Measurements from ENCODE around the gene SASH3. TPM values are rescaled to one million over a fixed set of nuclear protein-coding genes. Genes with fewer than 3 reads are reported as not detected.

SASH3 gene
- total and polyA plus RNA-seq, 2 donors (not counting 1 experiment from before 2014, with no cell fraction given): not detected

GRCh38 chrX:129842510-129843208 lies 62.9 kb downstream of the SASH3 start:
- DNase-seq (ENCODE audit: low read depth in 2 of 2): peak; percentile 35 to 55
- H3K27ac ChIP-seq (ENCODE audit: insufficient read depth, low read length): peak overlapping the region; percentile 76
- H3K79me2 ChIP-seq (ENCODE audit: control insufficient read depth, insufficient read depth, low read length): peaks cover 7% of the 10 kb centered on the region

DNA sequence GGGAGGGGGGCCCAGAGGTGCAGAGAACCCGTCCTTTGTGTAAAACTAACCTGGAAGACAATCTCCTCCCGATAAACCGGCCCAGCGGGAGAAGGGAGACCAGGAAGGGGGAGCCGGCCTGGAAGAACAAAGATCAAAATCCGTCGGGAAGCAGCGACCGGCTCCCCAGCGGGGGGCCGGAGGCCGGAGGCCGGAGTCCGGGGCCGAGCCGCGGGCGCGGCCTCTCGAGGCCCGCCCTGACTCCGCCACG lies 63.4 kb downstream of the SASH3 start:
- Histone ChIP-seq H3K4me3 (replicated peaks in 1 of 4; ENCODE audit: control extremely low read depth in 1 of 4, insufficient read depth in 1 of 4, low read depth in 3 of 4, low read length in 4 of 4) (peak overlapping the region; percentile 62 to 78 (median 71)), H2AFZ (ENCODE audit: low read length) (no peak overlapping the region), H3K4me1 (ENCODE audit: control insufficient read depth, extremely low read depth, insufficient read depth, low read length) (no peaks in the 10 kb centered on the region), H3K9ac (ENCODE audit: insufficient read depth, low read length) (peak overlapping the region; percentile 71), H3K36me3 (ENCODE audit: control insufficient read depth, insufficient read depth, low read length) (no peaks in the 10 kb centered on the region), H3K27me3 (ENCODE audit: control insufficient read depth, insufficient read depth, low read length) (no peaks in the 10 kb centered on the region), H3K79me2 (ENCODE audit: control insufficient read depth, insufficient read depth, low read length) (peaks cover 7% of the 10 kb centered on the region), H3K27ac (ENCODE audit: insufficient read depth, low read length) (peak overlapping the region; percentile 76), H4K20me1 (ENCODE audit: control insufficient read depth, extremely low read depth, insufficient read depth, low read length) (no peaks in the 10 kb centered on the region), H3K4me2 (ENCODE audit: extremely low read depth, insufficient read depth, low read length) (peak overlapping the region; percentile 79), H3K9me3 (ENCODE audit: control insufficient read depth, insufficient read depth, low read depth, low read length) (no peaks in the 10 kb centered on the region)
- DNase-seq (ENCODE audit: low read depth in 2 of 2): no peak
- no peak for TF ChIP-seq CTCF (conservative IDR thresholded peaks at IDR 0.05 in 1 of 2, IDR thresholded peaks at IDR 0.05 in 1 of 2; ENCODE audit: low read depth in 1 of 2, low read length in 2 of 2)
- TF ChIP-seq EZH2 (IDR thresholded peaks at IDR 0.05; ENCODE audit: low read length, missing control alignments): no peak

More at GRCh38 chrX:129842510-129843208, 62.9 kb downstream of the SASH3 start:
- H3K4me1 ChIP-seq (ENCODE audit: control insufficient read depth, extremely low read depth, insufficient read depth, low read length): no peaks in the 10 kb centered on the region
- H3K9me3 ChIP-seq (ENCODE audit: control insufficient read depth, insufficient read depth, low read depth, low read length): no peaks in the 10 kb centered on the region
- peak overlapping the region; percentile 62 to 78 (median 71) for H3K4me3 ChIP-seq (replicated peaks in 1 of 4; ENCODE audit: control extremely low read depth in 1 of 4, insufficient read depth in 1 of 4, low read depth in 3 of 4, low read length in 4 of 4)
- H4K20me1 ChIP-seq (ENCODE audit: control insufficient read depth, extremely low read depth, insufficient read depth, low read length): no peaks in the 10 kb centered on the region
- H3K9ac ChIP-seq (ENCODE audit: insufficient read depth, low read length): peak overlapping the region; percentile 71
- peak overlapping the region; percentile 15 for H2AFZ ChIP-seq (ENCODE audit: low read length)
- TF ChIP-seq CTCF (conservative IDR thresholded peaks at IDR 0.05 in 1 of 2, IDR thresholded peaks at IDR 0.05 in 1 of 2; ENCODE audit: low read depth in 1 of 2, low read length in 2 of 2) (no peak), EZH2 (IDR thresholded peaks at IDR 0.05; ENCODE audit: low read length, missing control alignments) (no peak)
- H3K27me3 ChIP-seq (ENCODE audit: control insufficient read depth, insufficient read depth, low read length): no peaks in the 10 kb centered on the region
- peak overlapping the region; percentile 79 for H3K4me2 ChIP-seq (ENCODE audit: extremely low read depth, insufficient read depth, low read length)
- H3K36me3 ChIP-seq (ENCODE audit: control insufficient read depth, insufficient read depth, low read length): no peaks in the 10 kb centered on the region

DNA sequence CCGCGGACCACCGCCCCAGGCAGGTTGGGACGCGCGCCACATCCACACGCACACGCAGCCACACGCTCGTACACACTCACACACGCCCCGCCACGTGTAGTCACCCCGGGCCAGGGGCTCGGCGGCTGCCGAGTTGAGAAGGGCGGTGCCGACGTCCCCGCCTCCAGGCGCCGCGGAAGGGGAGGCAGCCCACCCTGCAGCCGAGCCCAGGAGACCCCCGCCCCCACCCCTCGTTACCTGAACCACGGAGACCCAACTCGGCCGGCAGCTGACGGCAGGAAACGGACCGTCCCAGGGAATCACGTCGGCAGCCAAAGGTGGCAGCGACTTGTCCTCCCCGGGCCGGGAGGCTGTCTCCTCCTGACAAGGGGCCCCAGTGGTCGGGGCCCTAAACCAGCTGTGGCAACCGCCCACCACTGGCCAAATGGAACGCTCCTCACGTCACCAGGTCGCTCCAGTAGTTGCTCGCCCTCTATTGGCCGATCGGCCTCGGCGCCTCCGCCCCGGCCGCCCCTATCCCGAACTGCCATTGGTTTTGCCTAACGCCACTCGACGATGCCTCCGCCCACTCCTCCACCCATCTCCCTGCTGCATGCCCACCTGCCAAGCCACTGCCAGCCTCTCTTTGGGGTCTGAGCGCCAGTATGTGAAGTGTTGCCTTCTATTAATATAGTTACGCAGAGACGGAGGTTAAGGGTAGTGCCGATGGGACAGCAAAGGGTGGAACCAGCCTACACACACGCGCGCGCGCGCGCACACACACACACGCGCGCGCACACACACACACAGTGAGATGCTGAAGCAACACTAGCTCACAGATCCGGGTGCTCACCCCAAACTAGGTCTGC lies 63.9 kb downstream of the SASH3 start, which contains the start of gene ZDHHC9:
Gene ZDHHC9 (minus strand): TSS at position 428 of the 848 bp plus-strand sequence. CDS start 1,941 bp downstream, outside the sequence.
- no peaks in the 10 kb centered on the region for H3K27me3 ChIP-seq (ENCODE audit: control insufficient read depth, insufficient read depth, low read length)
- peak within 1 kb of the TSS; percentile 62 to 78 (median 71) for H3K4me3 ChIP-seq (replicated peaks in 1 of 4; ENCODE audit: control extremely low read depth in 1 of 4, insufficient read depth in 1 of 4, low read depth in 3 of 4, low read length in 4 of 4)
- no peak for TF ChIP-seq EZH2 (IDR thresholded peaks at IDR 0.05; ENCODE audit: low read length, missing control alignments)
- no peak for TF ChIP-seq CTCF (conservative IDR thresholded peaks at IDR 0.05 in 1 of 2, IDR thresholded peaks at IDR 0.05 in 1 of 2; ENCODE audit: low read depth in 1 of 2, low read length in 2 of 2)
- H3K36me3 ChIP-seq (ENCODE audit: control insufficient read depth, insufficient read depth, low read length): no peaks in the 10 kb centered on the region
- peak; percentile 86 to 88 for DNase-seq (ENCODE audit: low read depth in 2 of 2)
- H3K4me2 ChIP-seq (ENCODE audit: extremely low read depth, insufficient read depth, low read length): peak within 1 kb of the TSS; percentile 79
- H3K79me2 ChIP-seq (ENCODE audit: control insufficient read depth, insufficient read depth, low read length): peaks cover 7% of the 10 kb centered on the region
- peak within 1 kb of the TSS; percentile 76 for H3K27ac ChIP-seq (ENCODE audit: insufficient read depth, low read length)
- H3K9ac ChIP-seq (ENCODE audit: insufficient read depth, low read length): peak within 1 kb of the TSS; percentile 71
- H2AFZ ChIP-seq (ENCODE audit: low read length): peak within 1 kb of the TSS; percentile 73
- no peaks in the 10 kb centered on the region for H4K20me1 ChIP-seq (ENCODE audit: control insufficient read depth, extremely low read depth, insufficient read depth, low read length)
- no peaks in the 10 kb centered on the region for H3K9me3 ChIP-seq (ENCODE audit: control insufficient read depth, insufficient read depth, low read depth, low read length)
- H3K4me1 ChIP-seq (ENCODE audit: control insufficient read depth, extremely low read depth, insufficient read depth, low read length): no peaks in the 10 kb centered on the region

Measured in fibroblast of lung (primary cell).